Hepatocyte (in vitro differentiated cells): ENCODE measurements around the gene USP49. TPM values are rescaled to one million over a fixed set of nuclear protein-coding genes. Genes with fewer than 3 reads are reported as not detected.

Experiments used
- DNase-seq: peaks from one replicate; pipeline ENCODE4 v3.0.0-alpha.2; 2016; ENCODE audit warnings: low spot score
- H2AFZ ChIP-seq: fragments of 200-600 bp; sonication (generic); 2 replicates; pipeline ENCODE4 v1.6.0; 2016; ENCODE audit warnings: antibody characterized with exemption, mild to moderate bottlenecking
- H3K27ac ChIP-seq: fragments of 200-600 bp; sonication (generic); 2 replicates; pipeline ENCODE4 v1.5.1; 2016; ENCODE audit warnings: mild to moderate bottlenecking
- H3K27me3 ChIP-seq: fragments of 200-600 bp; sonication (generic); 2 replicates; pipeline ENCODE4 v1.6.1; 2016
- H3K36me3 ChIP-seq: fragments of 200-600 bp; sonication (generic); replicated peaks from 2 replicates; pipeline ENCODE4 v1.5.1; 2016; ENCODE audit warnings: low read depth; ENCODE audit not compliant: insufficient read depth
- H3K4me1 ChIP-seq: fragments of 200-600 bp; sonication (generic); 2 replicates; pipeline ENCODE4 v1.5.1; 2016; ENCODE audit warnings: mild to moderate bottlenecking, moderate library complexity; ENCODE audit not compliant: insufficient read depth
- H3K4me2 ChIP-seq: fragments of 200-600 bp; sonication (generic); 2 replicates; pipeline ENCODE4 v1.6.0; 2016
- H3K4me3 ChIP-seq: fragments of 200-600 bp; sonication (generic); 2 replicates; pipeline ENCODE4 v1.5.1; 2016; ENCODE audit warnings: mild to moderate bottlenecking
- H3K79me2 ChIP-seq: fragments of 200-600 bp; sonication (generic); 2 replicates; pipeline ENCODE4 v1.6.0; 2017; ENCODE audit warnings: mild to moderate bottlenecking
- H3K9me2 ChIP-seq: fragments of 200-600 bp; sonication (generic); replicated peaks from 2 replicates; pipeline ENCODE4 v1.6.0; 2017; ENCODE audit warnings: mild to moderate bottlenecking; ENCODE audit not compliant: insufficient read depth
- H3K9me3 ChIP-seq: fragments of 200-600 bp; sonication (generic); 2 replicates; pipeline ENCODE4 v1.5.1; 2016; ENCODE audit warnings: low read depth, mild to moderate bottlenecking
- H4K20me1 ChIP-seq: fragments of 200-600 bp; sonication (generic); 2 replicates; pipeline ENCODE4 v1.6.0; 2016; ENCODE audit warnings: mild to moderate bottlenecking; ENCODE audit not compliant: insufficient read depth, poor library complexity, severe bottlenecking
- CTCF ChIP-seq: fragments of 200-600 bp; sonication (generic); IDR thresholded peaks from 2 replicates; pipeline ENCODE4 v1.5.1; 2016; ENCODE audit warnings: antibody characterized with exemption, mild to moderate bottlenecking; ENCODE audit not compliant: poor library complexity
- EZH2 ChIP-seq: fragments of 200-600 bp; sonication (generic); IDR thresholded peaks from 2 replicates; pipeline ENCODE4 v1.6.1; 2016; ENCODE audit warnings: antibody characterized with exemption, mild to moderate bottlenecking, borderline replicate concordance
- EZH2phosphoT487 ChIP-seq: fragments of 200-600 bp; sonication (generic); IDR thresholded peaks from one replicate; pipeline ENCODE4 v1.6.1; 2018; ENCODE audit warnings: antibody characterized with exemption, mild to moderate bottlenecking, low read depth, moderate library complexity; ENCODE audit not compliant: unreplicated experiment, severe bottlenecking
- WGBS: methylation state at CpG from one replicate; pipeline ENCODE4 v1.1.6; 2016; ENCODE audit warnings: low lambda C conversion rate; ENCODE audit errors: missing lambda C conversion rate; 5-methylcytosine and 5-hydroxymethylcytosine counted together
- polyA plus RNA-seq: library from polyadenylated mRNA; unstranded; fragments of >200 nt; fragmentation: Nextera tagmentation; extraction: Ambion mirVana; gene quantifications from 2 replicates; pipeline ENCODE4 v1.2.1, GENCODE V29; 2016
- total RNA-seq: library from RNA; depleted of rRNA; stranded (reverse); fragments of >200 nt; gene quantifications from 2 replicates; pipeline ENCODE4 v1.2.3, GENCODE V29; 2014

USP49 gene
- total and polyA plus RNA-seq, 2 experiments from 2014 or later = 1.0 to 2.4 TPM

GRCh38 chr6:41858703-41859102 lies 36.5 kb downstream of the USP49 start:
- TF ChIP-seq EZH2phosphoT487 = no peak
- no peak for TF ChIP-seq EZH2
- no peak for TF ChIP-seq CTCF
- WGBS = 93% methylated on average over 2 of the region's 2 CpGs
- no peak for DNase-seq

GRCh38 chr6:41850861-41851260 lies 44.3 kb downstream of the USP49 start:
- WGBS = 100% methylated on average over 3 of the region's 3 CpGs
- Histone ChIP-seq H3K36me3 (no peaks in the 10 kb centered on the region), H4K20me1 (no peaks in the 10 kb centered on the region), H3K4me1 (no peaks in the 10 kb centered on the region), H3K9me3 (no peaks in the 10 kb centered on the region), H3K27ac (no peak overlapping the region), H3K27me3 (no peaks in the 10 kb centered on the region), H3K4me3 (no peak overlapping the region), H3K79me2 (no peaks in the 10 kb centered on the region), H3K9me2 (no peaks in the 10 kb centered on the region), H2AFZ (no peak overlapping the region), H3K4me2 (no peak overlapping the region)
- TF ChIP-seq EZH2phosphoT487 (no peak), CTCF (no peak), EZH2 (no peak)
- no peak for DNase-seq

More at GRCh38 chr6:41858703-41859102, 36.5 kb downstream of the USP49 start:
- Histone ChIP-seq H2AFZ (no peak overlapping the region), H3K27ac (no peak overlapping the region), H3K9me3 (no peaks in the 10 kb centered on the region), H4K20me1 (no peaks in the 10 kb centered on the region), H3K79me2 (no peaks in the 10 kb centered on the region), H3K4me1 (no peaks in the 10 kb centered on the region), H3K27me3 (no peaks in the 10 kb centered on the region), H3K9me2 (no peaks in the 10 kb centered on the region), H3K36me3 (no peaks in the 10 kb centered on the region), H3K4me3 (no peak overlapping the region), H3K4me2 (no peak overlapping the region)

DNA sequence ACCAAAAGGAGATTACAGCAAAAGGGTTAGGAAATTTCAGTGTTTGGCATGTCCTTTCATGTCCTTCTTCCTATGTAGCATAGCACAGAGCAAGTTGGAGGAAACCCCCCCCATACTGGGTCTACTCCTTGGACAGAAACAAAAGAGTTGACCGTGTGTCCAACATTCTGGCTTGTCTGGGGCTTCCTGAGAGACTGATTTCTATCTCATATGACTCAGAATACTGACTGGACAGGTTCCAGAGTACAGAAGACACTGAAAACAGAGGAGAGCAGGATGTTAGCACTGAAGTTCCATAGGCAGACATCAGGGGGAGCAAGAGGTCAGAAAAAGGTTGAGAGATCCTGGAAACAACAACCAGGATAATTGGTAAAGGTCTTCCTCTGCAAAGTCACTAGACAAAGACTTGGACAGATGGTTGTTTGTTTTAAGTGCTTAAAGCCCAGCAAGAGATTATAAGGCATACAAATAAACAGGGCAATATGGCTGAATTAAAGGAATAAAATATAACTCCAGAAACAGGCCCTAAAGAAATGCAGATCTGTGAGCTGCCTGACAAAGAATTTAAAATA lies 48.4 kb downstream of the USP49 start:
- TF ChIP-seq CTCF (peak; percentile 77), EZH2 (no peak), EZH2phosphoT487 (no peak)
- peak overlapping the region; percentile 82 for H3K27ac ChIP-seq
- no peaks in the 10 kb centered on the region for H3K27me3 ChIP-seq
- H3K9me2 ChIP-seq = no peaks in the 10 kb centered on the region
- peak; percentile 85 for DNase-seq
- no peaks in the 10 kb centered on the region for H3K79me2 ChIP-seq
- 4% methylated on average over 1 of the region's 1 CpG for WGBS
- no peak overlapping the region for H2AFZ ChIP-seq
- no peak overlapping the region for H3K4me3 ChIP-seq
- no peaks in the 10 kb centered on the region for H3K36me3 ChIP-seq
- no peaks in the 10 kb centered on the region for H3K9me3 ChIP-seq
- peak overlapping the region; percentile 32 for H3K4me2 ChIP-seq
- no peaks in the 10 kb centered on the region for H3K4me1 ChIP-seq
- no peaks in the 10 kb centered on the region for H4K20me1 ChIP-seq
